HG03175 (cell line): Measurements from ENCODE around the gene AGAP3.

Experiments
- ATAC-seq: cut with Tn5 transposase; IDR thresholded peaks from one replicate; pipeline ENCODE4 v1.9.1; 2021; ENCODE audit warnings: mild to moderate bottlenecking, moderate library complexity; ENCODE audit not compliant: unreplicated experiment

Gene AGAP3

DNA sequence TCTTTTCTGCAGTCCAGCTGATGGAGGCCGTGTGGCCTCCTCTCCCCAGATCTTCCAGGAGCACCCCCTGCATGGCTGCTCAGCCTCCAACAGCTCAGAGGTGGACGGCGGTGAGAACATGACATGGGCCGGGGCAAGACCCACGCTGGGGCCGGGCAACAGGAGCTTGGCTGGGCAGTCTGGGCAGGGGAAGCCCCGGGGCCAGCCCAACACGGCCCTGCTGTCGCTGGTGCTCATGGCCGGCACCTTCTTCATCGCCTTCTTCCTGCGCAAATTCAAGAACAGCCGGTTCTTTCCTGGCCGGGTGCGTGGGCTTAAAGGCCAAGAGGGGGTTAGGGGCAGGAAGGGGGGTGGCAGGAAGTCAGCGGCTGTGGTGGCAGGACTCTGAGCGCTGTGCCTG lies 12.3 kb upstream of the AGAP3 start:
- no peak for ATAC-seq

DNA sequence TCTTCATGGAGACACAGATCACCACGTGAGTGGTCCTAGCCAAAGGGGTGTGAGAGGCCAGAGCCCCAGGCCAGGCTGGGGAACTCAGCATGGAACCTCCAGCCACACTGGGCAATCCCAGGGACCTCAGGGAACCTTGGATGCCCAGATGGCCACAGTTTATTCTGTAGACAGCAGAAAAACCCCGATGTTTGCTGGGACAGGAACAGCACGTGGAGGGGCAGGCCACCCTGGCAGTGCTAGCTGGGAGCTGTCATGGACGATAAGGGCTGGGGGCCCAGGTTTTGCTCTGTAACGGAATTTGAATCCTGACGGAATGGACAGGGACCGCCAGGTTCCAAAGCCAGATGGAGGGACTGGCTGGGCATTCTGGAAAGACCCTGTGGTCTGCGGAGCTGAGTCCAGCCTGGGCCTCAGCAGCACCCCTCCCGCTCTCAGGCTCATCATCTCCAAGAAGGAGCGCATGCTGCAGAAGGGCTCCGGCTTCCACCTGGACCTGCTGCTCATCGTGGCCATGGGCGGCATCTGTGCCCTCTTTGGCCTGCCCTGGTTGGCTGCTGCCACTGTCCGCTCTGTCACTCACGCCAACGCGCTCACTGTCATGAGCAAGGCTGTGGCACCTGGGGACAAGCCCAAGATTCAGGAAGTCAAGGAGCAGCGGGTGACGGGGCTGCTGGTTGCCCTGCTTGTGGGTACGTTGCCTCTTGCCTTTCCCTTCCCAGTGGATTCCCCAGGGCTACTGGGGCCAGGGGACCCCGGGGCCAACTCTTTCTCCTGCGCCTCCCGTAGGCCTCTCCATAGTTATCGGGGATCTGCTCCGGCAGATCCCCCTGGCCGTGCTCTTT lies 11.2 kb upstream of the AGAP3 start:
- ATAC-seq: no peak

DNA sequence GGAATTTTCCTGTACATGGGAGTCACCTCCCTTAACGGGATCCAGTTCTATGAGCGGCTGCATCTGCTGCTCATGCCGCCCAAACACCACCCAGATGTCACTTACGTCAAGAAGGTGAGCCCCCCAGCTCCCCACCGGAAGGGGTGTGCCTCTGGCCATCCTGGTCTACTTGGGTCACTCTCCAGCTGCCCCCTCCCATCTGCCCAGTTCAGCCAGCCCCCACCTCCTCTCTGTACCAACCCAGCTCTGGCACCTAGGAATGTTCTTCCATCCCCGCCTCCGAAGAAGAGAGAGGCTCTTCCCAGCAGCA lies 10.7 kb upstream of the AGAP3 start:
- ATAC-seq: no peak

DNA sequence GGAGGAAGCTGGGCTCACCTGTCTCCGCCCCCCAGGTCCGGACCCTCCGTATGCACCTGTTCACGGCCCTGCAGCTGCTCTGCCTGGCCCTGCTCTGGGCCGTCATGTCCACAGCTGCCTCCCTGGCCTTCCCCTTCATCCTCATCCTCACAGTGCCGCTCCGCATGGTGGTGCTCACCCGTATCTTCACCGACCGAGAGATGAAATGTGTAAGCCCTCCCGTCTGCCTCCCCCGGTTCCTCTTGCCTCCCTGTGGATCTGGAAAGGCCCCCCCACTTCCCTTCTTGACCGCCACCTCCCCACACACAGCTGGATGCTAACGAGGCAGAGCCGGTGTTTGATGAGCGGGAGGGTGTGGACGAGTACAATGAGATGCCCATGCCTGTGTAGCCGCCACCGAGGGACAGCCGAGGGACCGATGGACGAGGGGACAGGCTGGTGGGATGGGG lies 10.3 kb upstream of the AGAP3 start:
- ATAC-seq: no peak

DNA sequence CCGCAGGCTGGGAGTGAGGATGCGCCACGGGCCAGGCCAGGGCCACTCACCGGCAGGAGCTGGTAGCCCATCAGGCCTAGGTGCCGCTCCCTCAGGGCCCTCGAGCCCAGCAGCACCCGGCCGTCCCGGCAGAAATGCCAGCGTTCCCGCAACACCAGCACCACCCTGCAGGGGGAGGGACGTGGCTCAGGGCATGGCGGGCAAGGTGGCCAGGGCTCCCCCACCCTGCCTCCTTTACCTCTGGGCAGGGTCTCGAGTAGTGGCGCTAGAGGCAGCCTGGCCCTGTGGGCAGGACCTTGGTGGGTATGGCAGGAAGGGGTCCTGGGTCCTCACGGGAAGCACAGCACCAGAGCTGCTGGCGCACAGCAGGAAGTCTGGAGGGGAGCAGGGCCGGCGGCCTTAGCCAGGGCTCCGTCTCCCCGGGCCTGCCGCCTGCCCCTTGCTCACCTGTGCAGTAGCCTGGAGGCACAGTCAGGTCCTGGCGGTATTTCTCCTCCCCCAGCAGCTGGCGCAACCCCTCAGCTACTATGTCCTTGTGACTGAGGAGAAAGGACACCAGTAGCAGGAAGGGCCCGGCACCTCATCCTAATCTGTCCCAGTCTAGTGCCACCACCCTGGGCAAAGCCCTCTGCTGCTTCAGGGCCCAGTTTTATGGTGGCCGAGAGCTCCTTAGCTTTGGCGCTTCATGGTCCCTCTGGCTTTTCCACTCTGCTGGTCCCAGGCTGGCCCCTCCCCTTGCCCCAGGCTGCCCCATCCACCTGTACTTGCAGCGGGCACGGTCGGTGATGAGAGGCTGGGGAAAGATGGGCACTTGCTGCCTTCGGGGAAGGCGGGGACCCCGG lies 9.2 kb upstream of the AGAP3 start:
- ATAC-seq: no peak

DNA sequence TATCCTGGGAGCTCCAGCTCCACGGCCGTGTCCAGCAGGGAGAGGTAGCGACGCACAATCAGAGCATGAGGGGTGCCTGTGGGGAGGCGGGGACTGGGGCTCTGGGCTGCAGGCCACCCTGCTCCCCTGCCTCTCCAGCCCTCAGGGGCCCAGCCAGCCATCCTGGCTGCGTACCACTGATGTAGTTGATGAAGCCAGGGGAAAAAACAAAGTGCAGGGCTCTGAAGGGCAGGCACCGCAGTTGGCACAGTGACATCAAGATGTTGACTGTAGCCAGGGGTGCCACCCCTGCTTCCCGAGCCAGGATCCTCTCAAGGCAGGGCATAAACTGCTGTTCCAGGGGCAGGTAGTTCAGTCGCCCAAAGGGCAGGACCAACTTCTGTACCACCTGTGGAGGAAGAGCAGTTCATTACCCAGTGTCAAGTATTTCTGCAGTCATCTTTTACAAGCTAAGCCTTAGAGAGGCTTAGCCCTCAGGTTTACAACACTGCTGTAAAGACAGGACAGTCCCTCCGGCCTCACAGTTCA lies 8.5 kb upstream of the AGAP3 start:
- ATAC-seq: no peak

DNA sequence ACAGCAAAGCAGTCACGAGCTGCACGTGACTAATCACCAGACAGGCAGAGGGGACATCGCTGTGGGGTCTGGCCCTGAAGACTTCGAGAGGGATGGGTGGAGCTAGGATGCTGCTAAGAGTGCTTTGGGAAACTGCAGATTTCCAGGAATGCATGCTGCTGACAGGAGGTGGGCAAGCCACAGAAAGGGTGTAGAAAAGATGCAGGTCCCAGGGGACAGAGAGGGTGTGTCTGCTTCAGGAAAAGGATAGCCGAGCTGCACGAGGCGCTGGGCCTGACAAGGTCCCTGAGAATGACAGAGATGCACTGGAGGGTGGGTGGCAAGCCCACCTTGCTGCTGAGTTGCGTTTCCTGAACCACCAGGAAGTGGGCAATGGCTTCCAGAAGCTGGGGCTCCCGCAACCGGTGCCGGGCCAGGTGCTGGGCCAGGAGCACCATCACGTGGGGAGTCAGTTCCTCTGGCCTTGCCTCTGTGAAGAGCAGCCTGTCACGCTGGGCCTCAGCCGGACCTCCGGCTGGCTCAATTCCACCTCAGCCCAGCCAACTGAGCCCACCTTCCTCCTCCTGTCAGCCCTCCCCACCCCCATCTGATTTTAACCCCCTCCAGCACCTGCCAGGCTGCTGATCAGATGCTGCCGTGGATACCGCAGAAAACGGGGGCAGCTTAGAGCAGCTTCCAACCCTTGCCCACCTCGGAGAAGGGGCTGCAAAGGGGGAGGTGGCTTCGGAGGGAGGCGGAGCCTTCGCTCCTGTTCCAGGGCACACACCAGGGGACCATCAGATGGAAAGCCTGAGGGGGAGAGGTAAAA lies 7.8 kb upstream of the AGAP3 start:
- ATAC-seq: no peak

DNA sequence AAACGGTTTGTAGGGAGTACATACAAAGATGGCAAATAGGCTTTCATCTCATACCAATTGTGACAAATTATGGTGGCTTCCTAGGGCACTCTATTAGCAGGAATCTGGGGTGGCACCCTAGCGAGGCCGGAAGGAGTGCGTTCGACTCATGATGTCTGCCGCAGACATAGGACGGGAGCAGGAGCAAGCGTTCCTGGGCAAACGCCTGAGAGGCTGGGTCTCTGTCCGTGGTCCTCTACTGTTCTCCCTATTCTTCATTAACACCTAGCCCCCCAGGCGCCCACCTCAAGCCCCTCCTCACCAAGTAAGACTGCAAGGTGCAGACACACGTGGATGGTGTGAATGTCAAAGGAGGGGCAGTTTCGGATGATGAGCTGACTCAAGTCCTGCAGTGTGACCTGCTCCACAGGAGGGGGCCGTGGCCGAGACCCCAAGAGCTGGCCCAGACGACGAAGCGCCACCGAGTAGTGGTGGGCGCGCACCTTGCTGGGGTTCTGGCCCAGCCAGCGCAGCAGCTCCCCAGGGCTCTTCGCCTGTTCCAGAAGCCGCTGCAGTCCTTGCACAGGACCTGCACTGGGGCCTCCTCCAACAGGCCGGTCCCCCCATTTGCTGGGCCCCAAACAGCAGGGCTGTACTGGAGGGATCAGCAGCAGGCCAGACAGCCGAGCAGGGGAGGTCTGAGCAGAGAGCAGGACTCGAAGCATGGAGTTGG lies 6.9 kb upstream of the AGAP3 start:
- no peak for ATAC-seq

DNA sequence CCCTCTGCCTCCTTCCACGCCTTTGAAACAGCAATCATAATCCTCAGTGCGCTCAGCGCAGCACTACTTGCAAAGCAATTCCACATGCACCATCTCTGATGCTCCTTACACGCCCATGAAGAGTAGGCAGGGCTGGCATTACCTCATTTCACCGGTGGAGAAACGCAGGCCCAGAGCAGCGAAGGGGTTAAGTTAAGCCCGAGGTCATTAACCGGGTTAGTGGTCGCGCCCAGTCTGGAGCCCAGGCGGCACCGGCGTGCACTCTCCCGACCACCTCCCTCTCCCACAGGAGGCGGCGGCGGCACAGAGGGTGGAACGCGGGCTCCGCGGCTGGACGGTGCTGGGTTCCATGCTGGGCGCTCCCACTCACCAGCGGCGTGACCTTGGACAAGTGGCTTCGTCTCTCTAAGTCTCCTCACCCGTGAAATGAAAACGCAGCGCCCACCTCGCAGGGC lies 6.2 kb upstream of the AGAP3 start:
- peak; percentile 10 for ATAC-seq

DNA sequence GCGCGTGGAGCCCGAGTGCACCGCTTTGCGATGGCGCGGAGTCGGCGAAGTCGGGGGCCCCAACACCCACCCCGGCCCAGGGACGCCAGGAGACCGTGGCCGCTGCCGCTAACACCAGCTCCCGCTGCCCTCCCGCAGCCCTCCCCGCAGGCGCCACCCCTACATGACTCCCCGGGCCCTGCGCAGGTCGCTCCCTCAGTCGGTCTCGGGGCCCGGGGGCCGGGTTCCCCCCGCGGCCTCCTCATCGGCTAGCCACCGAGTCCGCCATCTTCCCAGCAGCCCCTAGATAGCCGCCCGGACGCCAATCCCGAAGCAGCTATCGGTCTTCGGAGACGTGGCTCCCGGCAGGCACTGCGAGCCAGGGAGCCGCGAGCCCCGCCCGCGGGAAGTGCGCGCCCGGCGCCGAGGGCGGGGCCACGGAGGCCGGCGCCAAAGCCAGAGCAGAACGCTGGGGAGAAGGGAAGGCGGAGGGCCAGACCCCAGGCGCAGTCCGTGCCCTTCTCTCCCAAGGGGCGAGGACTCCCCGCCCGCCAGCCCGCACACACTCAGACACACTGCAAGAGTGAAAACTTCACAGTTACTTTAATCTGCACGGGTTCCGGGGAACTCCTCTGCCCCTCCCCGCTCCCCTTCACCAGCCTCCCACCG lies 5.6 kb upstream of the AGAP3 start, which contains the start of gene FASTK:
Gene FASTK, minus strand, starts transcription at position 288 of the 648 bp plus-strand sequence. Its CDS starts 43 bp downstream, at position 245.
- ATAC-seq: peak; percentile 78

DNA sequence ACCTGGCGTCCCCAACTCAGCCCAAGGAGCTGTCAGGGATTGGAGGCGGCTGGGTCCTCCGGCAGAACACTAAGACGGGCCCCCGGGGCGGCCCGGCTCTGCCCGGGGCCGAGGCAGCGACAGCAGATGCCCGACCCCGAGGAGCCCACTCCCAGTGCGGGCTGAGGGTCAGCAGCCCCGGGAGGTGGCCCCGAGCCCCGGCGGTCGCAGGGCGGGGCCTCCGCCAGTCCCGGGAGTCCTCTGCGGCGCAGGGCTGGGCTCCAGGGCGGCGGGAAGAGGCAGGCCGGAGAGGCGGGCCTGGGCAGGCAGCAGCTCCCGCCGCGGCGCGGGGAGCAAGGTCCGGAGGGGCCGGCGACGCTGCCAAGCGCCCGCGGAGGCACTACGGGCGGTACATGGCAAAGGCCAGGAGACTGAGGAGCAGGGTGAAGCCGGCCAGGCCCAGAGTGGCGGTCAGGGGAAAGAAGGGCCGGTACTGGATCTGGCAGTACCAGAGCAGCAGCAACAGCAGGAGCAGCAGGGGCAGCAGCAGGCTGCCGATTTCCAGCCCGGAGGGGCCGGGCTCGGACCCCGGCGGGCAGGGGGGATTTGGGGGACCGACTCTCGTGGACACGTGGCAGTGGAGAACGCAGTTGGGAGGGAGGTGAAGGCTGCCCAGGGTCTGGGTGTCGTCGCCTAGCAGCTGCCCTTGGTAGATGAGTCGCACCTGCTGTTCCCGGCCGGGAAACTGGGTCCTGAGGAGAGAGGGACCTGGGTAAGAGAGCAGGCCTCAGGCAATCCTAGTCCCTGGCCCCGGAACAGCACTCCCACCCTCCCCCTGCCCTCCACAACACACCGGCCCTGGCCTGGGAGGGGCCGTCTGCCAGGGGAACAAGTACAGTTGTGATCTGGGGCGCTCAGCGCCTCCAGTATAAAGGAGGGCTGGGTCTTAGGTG lies 4.8 kb upstream of the AGAP3 start:
- peak; percentile 0 for ATAC-seq

DNA sequence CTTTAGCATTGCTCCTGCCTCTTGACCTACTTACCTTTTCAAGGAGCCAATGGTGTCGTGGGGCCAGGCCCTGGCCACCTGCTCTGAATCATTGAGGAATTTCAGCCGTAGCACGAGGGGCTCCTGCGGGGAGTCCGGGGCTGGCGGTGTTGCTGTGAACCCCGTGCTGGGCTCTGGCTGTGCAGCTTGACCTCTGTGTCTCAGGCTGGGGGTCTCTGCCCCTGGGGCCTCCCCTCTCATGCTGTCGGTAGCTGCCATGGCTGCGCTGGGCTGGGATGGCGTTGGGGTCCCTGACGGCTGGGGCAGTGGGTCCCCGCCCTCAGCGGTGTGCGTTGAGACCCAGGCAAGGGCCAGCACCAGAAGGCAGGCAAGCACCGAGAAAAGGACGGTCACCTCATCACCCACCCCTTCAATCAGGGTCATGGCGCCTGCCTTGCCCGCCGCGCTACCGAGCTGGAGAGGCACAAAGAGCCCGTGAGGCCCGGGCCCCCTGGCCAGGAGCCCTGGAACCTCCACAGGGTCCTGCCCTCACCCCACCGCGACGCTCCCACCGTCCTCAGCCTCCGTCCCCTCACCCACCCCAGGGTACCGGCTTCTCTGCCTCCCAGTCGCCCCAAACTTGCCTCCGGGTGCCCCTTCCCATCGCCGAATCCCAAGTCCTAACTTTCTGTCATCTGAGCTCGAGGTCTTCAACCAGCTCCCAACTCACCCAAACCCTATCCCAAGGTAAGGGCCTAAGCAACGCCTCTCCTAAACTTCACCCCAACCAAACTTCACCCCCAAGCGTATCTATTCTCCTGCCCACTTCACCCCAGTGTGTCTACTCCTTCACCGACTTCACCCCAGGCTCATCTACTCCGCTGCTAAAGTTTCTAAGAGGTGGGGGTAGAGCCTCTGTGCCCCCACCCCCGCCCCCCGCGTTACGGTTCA lies 3.9 kb upstream of the AGAP3 start:
- ATAC-seq: no peak

DNA sequence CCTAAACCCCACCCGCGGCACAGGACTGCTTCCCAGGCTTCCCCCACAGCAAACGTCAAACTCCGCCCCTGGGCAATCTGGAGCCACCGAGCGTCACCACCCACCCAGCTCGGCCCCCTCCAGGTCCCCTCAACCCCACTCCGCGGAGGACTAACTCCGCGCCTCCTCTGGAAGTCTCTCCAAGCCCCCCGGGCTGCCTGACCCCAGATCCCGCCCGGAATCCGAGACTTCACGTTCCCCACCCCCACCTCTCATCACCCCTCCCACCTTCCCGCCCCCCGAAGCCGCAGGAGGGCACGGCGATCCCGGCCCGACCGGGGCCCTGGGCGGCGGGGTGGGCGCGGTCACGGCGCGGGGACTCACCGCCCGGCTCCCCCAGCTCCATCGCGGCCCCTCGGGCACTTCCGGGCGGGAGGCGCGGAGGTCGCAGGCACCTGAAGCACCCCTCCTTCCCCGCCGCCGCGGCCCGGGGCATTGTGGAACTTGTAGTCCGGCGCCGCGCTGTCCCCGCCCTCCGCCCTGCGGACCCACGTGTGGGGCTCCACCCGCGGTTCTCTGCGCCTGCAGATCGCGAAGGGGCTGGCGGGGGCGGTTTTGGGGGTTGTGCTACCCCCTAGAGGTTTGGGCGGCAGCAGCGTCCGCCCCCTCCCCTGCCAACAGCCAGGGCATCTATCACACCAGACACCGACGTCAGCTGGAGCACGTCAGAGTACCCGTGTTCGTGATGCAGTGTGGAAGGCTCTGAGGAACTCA lies 3.0 kb upstream of the AGAP3 start, which contains the start of gene TMUB1:
Gene TMUB1, minus strand, starts transcription at position 423 of the 753 bp plus-strand sequence. CDS start 930 bp downstream, outside the sequence.
- peak; percentile 50 for ATAC-seq

DNA sequence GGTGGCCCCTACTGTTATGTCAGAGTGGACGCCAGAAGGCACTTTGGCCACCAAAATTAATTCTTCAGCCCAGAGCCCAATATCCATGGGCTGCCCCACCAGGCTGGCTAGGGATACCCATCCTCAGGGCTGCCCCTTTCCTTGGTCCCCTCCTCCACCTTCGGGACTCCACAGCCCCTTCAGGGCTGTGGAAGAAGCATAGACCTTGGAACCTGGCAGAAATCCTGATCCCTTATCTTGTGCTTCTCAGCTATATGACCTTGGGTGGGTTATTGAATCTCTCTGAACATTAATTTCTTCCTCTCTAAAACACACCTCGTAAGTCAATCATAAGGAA lies 2.5 kb upstream of the AGAP3 start:
- ATAC-seq: no peak

DNA sequence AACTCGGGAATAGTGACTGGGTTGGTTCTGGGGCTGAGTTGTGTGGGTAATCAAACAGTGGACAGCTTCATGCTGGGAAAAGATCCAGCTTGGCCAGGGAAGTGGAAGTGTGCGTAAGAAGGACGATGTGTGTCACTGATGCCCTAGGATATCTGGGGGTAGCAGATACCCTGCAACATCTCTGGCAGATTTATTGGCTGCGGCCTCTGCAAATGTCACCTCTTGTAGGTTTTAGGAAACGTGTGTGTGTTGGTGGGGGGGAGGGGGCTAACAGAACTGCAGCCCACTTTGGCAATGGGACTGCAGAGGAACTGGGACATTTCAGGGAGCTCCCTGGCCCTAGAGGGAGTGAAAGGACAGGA lies 965 bp upstream of the AGAP3 start:
- ATAC-seq: no peak

DNA sequence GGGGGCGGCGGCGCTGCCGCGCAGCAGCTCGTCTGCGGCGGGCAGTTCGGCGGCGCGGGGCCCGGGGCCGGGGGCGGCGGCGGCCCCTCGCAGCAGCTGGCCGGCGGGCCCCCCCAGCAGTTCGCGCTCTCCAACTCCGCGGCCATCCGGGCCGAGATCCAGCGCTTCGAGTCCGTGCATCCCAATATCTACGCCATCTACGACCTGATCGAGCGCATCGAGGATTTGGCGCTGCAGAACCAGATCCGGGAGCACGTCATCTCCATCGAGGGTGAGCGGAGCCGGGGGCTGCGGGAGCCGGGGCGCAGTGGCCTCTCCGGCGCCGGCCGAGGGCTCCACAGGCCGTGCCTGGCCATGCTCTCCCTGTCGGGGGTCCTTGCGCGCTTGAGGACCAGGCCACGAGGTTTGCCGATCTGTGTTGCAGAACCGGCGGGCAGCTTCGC lies 548 bp downstream of the AGAP3 start:
- ATAC-seq: no peak
